HG03045 (cell line): ENCODE measurements around the gene FBXO24.
A peak's percentile ranks its signal among the peaks of the same experiment; 100 is the strongest.
"Not testable (repeated sequence)": the region's sequence is repeated elsewhere in the genome, so short reads cannot be mapped to it uniquely, and the experiment has no call there.

Source experiments
- ATAC-seq: cut with Tn5 transposase; IDR thresholded peaks from one replicate; pipeline ENCODE4 v1.9.1; 2021; ENCODE audit warnings: mild to moderate bottlenecking, moderate library complexity; ENCODE audit not compliant: unreplicated experiment

The FBXO24 gene, protein sequence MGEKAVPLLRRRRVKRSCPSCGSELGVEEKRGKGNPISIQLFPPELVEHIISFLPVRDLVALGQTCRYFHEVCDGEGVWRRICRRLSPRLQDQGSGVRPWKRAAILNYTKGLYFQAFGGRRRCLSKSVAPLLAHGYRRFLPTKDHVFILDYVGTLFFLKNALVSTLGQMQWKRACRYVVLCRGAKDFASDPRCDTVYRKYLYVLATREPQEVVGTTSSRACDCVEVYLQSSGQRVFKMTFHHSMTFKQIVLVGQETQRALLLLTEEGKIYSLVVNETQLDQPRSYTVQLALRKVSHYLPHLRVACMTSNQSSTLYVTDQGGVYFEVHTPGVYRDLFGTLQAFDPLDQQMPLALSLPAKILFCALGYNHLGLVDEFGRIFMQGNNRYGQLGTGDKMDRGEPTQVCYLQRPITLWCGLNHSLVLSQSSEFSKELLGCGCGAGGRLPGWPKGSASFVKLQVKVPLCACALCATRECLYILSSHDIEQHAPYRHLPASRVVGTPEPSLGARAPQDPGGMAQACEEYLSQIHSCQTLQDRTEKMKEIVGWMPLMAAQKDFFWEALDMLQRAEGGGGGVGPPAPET

DNA sequence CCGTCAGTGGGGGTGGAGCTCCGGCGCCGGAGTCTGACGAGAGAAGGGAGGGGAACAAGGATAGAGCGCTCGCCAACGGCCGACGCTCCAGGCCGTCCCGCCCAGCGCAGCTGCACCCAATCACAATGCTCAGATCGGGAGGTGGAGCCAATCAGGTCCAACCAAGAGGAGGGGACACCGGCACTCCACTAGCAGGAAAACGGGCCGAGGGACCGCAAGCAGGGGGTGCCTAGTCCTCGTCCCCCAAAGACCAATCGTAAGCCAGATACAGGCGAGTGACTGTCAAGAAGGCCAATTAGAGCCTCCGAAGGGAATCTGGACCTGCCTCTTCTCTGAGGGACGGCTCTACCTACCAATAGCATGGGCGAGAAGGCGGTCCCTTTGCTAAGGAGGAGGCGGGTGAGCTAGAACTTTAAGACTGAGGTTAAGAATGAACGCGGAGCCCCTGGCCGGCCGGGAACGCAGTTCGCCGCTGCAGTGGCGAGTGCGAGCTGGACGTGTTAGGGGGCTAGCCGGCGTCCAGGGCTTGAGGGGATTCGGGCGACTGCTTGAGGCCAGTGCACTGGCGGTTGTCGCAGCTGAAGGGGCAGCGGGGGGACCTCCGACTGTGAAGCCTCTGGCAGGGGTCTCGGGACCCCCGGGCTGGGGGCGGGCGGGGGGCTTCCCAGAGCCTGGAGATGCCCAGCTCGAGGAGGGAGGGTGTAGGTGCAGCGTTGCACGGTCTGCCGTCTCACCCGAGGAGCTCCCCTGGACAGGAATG is at the start of gene FBXO24:
Gene FBXO24, plus strand, starts transcription at position 63 of the 760 bp plus-strand sequence. Its CDS starts 298 bp downstream, at position 361.
- peak; percentile 91 for ATAC-seq

DNA sequence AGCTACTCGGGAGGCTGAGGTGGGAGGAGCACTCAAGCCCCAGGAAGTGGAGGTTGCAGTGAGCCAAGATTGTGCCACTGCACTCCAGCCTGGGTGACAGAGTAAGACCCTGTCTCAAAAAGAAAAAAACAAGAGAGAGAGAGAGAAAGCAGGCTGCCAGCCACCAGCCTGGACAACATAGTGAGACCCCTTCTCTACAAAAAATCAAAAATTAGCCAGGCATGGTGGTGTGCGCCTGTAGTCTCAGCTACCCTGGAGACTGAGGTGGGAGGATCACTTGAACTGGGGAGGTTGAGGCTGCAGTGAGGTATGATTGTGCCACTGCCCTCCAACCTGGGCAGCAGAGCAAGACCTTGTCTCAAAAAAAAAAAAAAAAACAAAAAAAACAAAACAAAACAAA is 49.4 kb upstream of the FBXO24 start:
- not testable (repeated sequence) for ATAC-seq

DNA sequence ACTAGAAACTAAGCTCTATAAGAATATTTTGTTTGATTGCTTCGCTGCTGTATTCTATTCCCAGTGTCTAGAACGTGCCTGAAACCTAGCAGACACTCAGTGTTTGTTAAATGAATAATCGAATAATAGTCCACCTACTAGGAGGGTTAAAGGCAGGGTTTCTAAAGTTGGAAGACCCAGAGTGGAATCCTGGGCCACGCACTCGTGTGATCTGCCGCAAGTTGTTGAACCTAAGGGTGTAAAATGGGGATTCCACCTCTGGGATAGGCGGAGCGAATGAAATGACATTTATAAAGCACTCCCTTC is 47.8 kb upstream of the FBXO24 start:
- no peak for ATAC-seq

DNA sequence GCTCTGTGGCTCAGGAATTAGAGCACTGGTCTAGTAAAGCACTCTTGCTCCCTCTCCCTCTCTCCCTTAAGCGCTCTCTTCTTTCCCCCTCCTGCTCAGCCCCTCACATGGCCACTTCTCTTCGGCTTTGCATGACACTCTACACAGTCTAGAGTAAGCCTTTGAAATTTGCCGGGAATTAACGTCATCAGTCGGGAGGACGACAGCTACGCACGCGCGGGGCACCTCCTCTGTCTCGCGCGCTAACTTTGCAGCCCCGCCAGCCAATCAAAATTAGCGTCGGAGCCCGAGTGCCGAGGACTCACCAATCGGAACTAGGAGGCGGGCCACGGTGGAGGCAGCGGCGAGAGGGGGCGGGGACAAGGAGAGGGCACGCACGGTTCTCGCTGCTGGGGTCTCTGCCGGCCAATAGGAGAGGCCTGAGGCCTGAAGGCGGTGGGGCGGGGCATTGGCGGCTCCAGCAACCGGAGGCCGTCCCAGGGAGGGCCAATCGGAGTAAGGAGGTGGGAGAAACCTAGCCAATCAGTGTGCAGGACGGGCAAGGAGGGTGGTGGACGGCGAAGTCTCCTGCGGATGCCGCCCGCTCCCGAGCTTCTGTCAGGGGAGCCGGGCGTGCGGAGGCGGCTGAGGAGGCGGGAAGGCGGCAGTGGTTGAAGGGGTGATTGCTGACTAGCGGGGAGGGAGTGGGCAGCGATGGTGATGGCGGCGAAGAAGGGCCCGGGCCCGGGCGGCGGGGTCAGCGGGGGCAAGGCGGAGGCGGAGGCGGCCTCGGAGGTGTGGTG is 47.3 kb upstream of the FBXO24 start, which contains the start of gene AGFG2:
Gene AGFG2, plus strand, starts transcription at position 550 of the 782 bp plus-strand sequence. Its CDS starts 144 bp downstream, at position 694.
- ATAC-seq: peak; percentile 95

DNA sequence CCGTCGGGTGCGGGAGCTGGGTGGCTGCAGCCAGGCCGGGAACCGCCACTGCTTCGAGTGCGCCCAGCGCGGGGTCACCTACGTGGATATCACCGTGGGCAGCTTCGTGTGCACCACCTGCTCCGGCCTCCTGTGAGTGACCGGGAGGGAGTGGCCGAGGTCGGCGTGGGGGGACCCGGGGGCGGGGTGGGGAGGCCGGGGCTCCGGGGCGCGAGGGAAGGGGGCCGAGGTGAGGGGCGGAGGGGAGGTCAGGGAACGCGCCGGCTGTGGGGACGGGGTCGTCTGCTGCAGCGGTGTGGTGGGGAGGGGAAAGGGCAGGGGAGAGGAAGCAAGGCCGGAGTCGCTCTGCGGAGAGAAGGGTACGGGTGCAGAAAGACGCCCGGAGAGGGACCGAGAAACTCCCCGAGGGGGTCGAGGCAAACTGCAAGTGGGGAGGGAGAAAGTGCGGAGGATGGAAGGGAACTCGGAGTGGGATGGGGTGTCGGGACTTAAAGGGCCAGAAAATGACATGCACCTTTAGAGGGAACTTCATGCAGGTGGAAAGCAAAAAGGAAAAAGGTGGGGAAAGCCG is 46.6 kb upstream of the FBXO24 start:
- no peak for ATAC-seq

DNA sequence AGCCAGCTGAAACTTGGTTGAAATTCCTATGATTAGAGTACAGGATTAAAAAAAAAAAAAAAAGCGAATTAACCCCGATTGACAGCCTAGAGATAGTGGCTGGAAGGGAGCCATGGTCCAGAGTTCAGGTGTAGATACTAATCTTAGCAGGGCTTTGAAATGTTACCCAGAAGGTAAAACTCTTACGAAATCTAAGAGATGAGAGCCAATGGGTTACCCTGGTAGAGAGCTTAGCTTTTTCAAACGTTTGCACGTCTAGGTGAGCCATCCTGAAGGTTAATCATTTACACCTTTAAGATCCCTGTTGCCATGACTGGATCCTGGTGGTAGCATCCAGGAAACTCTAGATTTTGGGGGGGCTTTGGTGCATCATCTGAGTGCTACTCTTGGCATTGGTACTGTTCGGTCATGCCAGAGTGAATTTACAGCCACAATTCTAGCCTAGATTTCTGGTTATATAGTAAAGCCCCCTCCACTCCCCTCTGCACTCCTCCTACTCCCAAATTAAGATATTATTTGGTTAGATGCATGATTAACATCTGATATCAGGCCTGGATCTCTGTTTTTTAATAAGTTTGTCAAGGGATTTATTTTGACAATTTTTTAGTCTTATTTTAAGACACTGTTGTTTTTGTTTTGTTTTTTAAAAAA is 45.9 kb upstream of the FBXO24 start:
- ATAC-seq: no peak

DNA sequence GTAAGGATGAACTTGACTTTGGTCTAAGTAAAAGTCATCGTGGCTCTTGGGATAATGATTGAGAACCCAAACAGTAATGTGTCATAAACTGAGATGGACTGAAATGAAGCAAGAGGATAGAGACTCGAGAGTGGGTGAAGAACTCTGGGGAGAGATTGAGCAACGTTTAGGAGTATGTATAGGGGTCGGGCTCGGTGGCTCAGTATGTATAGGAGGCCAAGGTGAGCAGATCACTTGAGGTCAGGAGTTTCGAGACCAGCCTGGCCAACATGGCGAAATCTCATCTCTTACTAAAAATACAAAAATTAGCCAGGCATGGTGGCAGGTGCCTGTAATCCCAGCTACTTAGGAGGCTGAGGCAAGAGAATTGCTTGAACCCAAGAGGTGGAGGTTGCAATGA is 44.8 kb upstream of the FBXO24 start:
- not testable (repeated sequence) for ATAC-seq

DNA sequence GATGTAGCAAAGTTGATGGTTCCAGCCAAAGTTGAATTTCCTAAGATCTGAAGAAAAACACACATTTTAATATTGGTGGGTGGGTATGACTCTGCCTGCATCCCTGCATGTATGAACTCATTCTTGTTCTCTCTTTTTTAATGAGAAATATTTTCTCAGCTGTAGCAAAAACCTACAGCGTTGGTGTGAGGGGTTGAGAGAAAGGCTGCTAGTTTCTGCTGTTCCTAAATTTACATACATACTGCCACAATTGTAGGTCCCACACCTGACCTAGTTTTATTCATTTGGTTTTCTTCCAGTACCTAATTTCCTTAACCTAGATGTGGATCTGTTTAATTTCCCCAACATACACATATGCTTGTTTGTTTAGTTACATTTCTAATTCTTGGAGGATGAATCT is 42.5 kb upstream of the FBXO24 start:
- no peak for ATAC-seq

DNA sequence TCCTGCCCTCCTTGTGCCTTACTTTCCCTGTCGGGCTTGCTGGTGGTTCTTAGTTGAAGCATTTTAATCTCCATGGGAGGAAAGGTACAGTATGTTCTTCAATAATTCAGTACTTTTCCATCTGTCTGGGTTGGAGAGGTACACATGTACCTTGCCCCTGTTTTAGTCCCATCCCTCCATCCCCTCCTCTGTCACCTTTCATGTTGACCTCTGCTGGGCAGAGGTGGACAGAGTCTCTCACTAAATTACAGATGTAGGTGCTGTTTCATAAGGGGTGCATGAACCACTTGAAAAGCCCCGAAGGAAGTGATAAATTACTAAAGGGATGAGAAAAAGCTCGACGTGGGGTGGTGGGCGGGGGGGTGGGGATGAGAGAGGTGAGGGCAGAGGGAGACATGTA is 41.7 kb upstream of the FBXO24 start:
- no peak for ATAC-seq

DNA sequence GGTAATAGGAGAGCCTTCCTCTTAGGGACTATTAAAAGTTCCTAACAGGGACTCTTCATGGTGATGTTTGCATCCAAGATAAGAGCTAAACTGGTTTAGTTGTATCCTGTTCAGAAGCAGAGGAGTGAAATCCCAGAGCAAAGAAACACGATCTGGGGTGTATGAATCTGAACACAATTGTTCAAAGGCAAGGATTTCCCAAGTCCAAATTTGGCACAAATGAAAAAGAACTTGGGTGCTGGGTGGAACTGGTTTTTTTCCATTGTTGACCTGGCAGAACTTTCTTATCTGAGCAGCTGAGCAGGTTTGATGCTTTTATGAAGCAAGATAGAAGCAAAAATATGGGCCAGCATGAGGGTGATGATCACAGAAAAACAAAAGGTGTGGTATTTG is 41.2 kb upstream of the FBXO24 start:
- no peak for ATAC-seq

DNA sequence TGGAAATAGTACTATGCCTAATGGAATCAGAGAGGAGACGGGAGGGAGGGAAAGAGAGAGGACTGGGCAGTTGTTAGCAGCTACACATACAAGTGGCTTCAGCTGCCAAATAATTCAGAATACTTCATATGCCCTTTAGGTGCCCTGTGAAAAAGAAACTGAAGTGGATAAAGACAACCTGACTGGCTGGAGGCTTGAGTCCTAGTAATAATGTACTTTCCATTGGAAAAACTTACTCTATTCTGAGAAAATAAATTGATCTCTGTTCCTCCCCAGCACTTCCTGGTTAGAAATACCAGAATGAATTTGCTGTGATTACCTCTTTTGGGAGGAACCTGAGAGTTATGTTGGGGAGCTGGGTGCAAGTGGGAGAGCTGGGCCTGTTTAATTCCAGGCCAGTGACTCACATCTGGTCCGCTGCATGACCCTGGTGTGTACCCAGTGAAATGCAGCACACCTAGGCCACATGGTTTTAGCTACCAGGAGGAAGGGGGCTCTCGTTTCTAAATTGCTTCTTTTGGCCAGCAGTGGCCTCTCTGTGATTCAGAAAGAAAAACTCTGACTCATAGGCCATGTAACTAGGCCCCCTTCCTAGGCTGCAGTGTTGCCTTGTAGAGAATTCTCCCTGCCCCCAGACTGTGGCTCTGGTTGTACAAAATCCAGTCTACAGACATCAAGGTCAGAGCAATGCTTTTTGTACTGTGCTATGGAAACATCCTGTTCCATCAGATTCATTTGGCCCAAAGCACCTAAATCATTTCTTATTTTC is 40.6 kb upstream of the FBXO24 start:
- peak; percentile 49 for ATAC-seq

DNA sequence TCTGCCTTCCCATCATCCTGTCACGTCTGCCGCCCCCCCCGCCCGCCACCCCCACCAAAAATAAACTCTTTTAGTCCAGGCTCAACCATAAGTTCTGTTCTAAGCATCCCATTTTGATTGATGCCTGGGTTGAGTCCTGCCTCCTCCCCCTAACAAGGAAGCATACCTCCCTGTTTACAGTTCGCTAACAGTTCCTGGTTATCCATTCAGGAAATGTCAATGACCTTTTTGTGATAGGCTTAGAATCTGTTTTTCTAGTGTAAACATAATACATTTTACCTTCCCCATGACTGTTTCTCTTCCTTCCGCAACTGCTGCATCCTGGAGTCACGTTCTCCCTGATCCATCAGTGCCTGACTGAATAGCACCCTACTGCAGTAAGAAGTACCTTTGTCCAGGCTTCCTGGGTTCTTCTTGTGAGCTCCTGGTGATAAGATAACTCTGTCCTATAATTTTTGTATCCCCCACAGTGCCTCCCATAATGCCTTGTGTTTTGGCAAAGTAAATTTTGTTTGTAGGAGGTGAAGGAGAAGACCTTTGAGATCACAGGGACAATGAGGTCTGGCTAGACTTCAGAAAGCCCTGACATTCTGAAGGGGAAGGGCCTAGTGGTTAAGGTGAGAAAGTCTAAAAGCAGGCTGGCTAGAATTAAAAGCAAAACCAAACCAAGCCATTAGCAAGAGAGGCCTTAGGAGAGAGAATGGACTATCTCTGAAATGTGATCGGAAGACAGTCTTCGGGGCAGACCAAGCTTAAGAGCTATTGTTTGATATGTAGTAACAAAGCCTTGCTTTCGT is 39.8 kb upstream of the FBXO24 start:
- peak; percentile 41 for ATAC-seq

DNA sequence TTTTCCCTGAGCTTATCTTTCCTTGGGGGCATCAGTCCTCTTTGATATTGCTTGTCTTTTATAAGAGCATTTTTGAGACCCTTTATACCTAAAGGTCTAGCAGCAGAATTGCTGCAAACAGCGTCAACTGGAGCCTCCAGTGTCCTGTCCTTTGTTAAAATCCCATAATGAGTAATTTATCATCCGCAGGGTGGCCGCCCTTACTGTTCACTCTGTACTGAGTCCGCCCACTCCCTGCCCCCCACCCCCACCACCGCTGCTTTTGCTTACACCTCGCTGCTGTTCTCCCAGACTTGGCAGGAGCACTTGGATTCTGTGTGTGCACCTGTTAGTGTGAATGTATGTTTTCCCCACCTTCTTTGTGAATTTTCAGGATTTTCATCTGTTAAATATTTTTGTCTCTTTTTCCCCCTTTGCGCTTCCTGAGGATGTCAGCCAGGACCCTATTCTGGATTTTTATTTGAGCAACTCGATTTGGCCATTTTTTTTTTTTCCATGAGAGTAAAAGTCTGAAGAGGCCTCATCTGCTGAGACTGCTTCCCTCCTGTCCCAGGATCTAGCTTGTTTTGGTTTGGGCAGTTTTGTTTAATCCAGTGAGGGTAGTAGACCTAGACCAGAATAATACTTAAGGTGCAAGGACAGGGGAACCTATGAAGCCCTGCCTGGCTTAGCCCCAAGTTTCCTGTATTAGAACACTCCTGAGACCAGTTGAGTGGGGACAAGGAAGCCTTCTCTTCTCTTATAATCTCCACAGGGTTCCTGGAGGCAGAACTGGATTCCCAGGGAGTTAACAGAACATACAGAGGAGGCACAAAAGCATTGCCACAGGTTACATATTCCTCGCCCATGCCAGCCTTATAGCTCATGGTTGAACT is 39.0 kb upstream of the FBXO24 start:
- ATAC-seq: no peak

DNA sequence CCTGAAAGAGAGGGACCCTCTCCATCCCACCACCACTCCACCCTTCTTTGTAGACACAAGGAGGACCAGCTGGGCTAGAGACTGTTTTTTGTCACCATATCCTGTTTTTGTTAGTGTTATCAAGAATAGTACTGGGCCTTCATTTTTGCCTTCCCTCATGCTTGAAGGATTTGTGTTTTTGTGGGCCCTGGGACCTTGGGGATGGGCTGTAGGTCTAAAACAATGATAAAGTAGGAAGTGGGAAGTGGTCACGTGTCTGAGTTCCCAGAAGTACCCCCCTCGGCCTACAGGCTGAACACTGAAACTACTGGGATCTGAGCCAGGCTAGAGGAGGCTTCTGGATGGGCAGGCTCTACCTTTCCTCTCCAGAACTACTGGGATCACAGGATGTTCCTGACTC is 38.3 kb upstream of the FBXO24 start:
- ATAC-seq: no peak

DNA sequence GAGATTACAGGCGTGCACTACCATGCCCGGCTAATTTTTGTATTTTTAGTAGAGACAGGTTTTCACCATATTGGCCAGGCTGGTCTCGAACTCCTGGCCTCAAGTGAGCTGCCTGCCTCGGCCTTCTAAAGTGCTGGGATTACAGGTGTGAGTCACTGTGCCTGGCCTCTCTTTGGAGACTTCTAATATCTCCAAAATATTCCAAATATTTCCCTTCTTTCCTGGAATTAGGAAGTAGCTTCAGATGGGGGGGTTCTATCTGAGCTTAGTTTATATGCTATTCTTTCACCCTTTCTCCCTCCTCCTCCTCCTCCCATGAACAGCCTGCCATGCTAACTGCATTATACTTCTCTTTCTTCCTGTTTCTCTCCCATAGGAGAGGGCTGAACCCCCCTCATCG is 37.7 kb upstream of the FBXO24 start:
- ATAC-seq: not testable (repeated sequence)

DNA sequence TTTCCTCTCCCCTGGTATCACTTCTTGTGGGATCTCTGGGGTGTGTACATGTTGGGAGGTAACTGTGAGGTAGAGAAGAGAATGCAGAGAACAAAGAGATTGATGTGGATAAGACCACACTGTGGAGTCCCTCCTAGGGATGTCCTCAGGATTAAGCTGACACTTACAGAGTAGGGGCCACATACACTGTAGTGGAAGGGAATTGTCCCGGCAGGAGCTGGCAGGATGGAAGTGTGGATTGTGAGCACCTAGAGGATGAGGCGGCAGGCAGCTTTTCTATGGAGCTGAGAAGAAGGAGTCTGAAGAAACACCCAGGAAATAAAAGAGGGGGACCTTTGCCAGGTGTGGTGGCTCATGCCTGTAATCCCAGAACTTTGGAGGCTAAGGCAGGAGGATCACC is 33.6 kb upstream of the FBXO24 start:
- ATAC-seq: no peak

DNA sequence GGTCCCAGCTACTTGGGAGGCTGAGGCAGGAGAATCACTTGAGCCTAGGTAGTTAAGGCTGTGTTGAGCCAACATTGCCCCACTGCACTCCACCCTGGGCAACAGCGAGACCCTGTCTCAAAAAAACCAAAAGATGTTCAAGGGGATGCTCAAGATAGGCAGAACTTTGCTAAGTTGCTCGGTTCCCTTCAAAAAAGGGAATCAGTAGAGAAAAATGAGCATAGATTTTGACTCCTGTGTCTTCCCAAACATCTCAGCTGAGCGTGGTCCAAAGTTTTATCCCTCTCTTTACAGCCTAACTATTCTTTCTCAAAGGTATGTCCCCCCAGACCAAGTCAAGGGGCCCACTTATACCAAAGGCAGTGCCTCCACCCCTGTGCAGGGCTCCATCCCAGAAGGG is 33.1 kb upstream of the FBXO24 start:
- ATAC-seq: no peak

DNA sequence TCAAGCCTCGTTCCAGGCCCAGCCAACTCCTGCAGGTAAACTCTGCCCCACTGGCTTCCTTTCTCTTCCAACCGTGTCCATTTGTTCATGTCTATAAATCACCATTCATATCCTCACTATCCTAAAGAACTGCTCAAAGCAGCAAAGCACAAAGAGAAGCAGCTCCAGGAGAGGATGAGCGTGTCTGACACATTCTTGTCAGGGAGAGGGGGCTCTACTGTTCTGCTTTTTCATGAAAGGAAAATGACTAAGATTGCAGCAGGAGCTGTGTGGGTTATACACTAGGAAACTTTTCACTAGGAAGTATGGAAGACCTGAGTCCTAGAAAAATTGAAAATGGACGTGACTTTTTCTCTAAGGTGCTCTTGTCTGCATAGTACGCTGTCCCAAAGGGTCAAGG is 30.4 kb upstream of the FBXO24 start:
- ATAC-seq: no peak
